Activated T-cell treated with anti-CD3 and anti-CD28 coated beads for 24 hours (primary cell): Measurements from ENCODE around the gene ADH1A.
"Not testable (repeated sequence)": the region's sequence is repeated elsewhere in the genome, so short reads cannot be mapped to it uniquely, and the experiment has no call there.

Source experiments
- DNase-seq: peaks from one replicate; pipeline ENCODE4 v3.0.0-alpha.2; 2020; ENCODE audit warnings: low read depth

ADH1A gene

DNA sequence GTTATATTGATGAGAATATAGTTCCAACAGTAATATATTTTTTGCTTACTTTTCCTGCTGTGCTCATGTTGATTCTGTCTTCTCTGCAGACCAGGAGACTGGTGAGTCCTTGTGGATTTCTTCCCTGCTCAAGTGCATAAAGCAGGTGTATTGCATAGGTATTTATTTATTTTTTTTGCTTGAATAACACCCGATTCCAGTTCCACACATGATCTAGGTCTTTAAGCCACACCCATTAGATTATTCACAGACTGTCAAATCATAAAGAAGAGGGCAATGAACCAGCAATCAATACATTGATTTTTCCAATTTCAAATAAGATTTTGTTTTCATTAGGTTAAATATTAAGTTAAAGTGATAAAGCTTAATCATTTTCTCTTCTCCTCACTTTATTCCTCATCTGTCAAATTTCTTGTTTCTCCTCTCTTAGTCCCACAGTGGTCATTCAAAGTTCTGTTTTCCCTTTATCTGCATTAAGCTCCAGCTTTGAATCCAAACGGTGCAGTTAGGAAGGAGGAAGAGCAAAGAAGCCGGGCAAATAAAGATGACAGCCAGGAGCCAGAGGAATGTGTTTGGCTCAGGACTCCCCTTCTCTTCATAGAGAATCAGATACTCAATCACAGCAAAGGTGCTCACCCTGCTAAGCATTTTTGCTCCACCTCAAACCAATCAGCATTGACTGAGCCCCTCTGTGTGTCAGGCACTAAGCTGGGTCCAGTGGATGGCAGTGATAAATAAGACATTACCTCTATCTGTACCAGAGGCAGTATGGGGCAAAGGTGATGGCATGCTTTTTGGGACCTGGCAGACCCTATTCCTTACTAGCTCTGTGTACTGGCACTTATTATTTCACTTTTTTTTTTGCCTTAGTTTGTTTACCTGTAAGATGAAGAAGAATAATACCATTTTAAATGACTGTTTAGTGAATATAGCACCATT lies at the start of gene ADH1A:
ADH1A (minus strand) TSS at position 138 of the 939 bp plus-strand sequence; CDS start at position 67, 71 bp downstream.
- DNase-seq = no peak

GRCh38 chr4:99339172-99339571 lies 48.4 kb upstream of the ADH1A start:
- no peak for DNase-seq

DNA sequence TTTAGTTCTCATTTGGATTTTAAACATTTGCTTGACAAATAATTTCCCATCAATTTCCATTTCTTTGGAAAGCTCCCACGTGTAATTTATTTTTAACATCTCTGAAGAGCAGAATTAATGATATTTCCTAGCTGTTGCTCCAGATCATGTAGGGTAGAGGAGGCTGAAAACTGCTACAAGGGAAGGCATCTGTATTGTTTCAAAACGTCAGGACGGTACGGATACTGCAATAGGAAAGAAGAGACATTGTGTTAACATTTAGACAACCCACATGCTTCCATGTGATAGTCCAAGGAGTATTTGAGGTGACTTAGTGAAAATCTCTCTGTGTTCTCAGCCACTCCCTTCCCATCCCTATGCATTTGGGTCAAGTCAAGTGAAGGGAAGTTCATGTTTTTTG lies 45.8 kb upstream of the ADH1A start:
- no peak for DNase-seq

DNA sequence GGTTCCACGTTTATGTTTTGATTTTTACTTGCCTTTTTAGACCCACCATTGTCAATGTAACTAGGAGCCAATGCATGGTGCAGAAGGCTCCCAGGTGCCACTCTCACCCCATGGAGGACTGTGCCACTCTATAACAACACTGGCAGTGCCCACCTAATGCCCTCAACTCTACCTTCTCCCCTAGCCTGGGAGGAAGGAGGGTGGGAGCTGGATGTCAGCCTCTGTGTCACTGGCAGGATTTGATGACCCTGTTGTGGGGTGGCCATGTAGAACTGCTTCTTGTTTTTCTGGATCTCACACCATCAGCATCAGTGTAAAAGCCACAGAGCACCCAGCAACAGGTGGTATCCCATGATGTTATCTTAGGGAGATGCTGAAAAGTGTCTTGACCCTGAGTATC lies 44.1 kb upstream of the ADH1A start:
- DNase-seq = no peak

GRCh38 chr4:99330648-99331047 lies 39.9 kb upstream of the ADH1A start:
- no peak for DNase-seq

DNA sequence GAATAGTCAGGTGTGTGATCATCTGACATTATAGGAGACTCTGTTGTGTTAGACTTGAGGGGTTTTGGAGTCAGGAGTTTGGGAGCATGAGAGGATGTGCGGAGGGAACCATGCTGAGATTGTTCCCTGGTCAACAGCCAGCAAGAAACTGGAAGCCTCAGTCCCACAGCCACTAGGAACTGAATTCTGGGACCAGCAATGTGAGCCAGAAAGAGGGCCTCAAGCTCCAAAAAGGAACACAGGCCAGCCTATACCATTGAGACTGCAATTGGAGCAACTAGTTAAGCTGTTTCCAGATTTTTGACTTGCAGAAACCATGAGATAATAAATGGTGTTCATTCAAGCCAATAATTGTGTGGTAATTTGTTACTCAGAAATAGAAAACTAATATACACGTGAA lies 39.1 kb upstream of the ADH1A start:
- DNase-seq = no peak

- DNase-seq = no peak
Measured at GRCh38 chr4:99324979-99325378, 34.2 kb upstream of the ADH1A start.

DNA sequence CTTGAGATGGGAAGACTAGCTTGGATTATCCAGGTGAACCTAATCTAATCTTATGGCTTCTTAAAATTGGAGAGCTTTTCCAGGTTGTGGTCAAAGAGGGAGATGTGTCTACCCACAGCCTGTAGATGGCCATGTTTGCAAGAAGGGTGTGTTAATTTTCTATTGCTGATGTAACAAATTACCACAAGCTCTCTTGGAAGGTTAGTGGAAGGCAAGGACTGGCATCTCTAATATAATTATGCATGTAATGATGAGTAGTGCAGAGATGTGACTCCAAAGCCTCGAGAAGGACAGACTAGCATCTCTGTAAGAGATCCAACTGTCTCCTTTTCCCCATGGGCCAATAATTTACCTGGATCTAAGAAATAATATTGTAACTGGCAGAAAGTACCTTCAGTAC lies 33.6 kb upstream of the ADH1A start:
- DNase-seq = no peak

DNA sequence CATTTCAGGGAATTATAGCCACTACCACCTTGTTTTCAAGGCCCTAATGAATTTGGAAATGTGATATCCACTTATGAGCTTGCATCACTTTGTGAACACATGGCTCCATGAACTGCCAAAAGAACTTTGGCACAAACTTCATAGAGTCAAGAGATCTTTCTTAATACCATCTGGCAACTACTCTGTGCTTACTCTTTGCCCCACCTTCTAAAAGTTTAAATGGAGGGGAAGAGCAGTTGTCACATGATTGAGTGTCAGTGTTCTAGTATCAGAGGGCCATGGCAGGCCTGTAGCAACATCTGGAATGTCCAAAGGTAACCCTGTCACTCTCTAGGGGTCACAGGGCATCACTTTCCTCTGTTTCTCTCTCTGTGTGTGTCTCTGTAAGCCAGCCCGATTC lies 33.0 kb upstream of the ADH1A start:
- DNase-seq = no peak

DNA sequence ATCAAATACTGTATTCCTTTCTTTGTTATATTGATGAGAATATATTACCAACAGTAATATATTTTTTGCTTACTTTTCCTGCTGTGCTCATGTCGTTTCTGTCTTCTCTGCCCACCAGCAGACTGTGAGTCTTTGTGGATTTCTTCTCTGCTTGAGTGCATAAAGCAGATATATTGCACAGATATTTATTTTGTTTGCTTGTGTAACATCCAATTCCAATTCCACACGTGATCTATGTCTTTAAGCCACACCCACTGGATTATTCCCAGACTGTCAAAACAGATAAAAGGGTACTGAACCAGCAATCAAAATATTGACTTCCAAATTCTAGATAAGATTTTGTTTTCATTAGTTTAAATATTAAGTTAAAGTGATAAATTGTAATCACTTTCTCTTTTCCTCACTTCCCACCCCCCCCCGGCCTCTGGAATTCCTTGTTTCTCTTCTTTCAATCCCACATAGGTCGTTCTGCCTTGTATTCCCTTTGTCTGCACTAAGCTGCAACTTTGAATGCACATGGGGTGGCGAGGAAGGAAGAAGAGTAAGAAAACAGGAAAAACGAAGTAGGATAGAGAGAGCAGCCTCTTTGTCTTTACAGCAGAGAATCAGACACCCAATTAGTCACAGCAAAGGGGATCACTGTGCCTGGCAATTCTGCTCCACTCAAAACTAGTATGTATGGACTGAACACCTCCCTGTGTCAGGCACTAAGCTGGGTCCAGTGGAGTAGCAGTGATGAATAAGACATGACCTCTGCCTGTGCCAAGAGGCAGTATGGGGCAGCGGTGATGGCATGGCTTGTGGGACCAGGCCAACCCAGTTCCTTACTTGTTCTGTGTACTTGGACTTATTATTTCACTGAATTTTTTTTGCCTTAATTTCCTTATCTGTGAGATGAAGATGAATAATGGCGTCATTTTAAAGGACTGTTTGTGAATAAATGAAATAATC lies 30.7 kb upstream of the ADH1A start, which contains the start of gene ADH1B:
ADH1B (minus strand) TSS at position 161 of the 951 bp plus-strand sequence; CDS start at position 91, 70 bp downstream.
- DNase-seq = no peak

DNA sequence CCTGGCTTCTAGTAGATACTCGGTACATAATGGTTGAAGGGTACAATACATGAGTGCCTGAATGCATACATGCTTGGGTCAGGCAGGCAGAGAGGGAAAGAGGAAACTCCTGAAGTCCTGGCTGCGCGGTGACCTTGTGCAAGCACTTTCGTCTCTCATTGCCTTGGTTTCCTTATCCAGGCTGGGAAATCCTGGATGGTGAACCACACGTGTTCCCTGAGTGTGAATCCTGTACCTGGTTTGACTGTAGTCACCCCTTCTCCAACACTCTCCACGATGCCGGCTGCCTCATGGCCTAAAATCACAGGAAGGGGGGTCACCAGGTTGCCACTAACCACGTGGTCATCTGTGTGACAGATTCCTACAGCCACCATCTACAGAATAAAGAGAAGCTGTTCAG lies 27.0 kb upstream of the ADH1A start:
- DNase-seq = not testable (repeated sequence)

DNA sequence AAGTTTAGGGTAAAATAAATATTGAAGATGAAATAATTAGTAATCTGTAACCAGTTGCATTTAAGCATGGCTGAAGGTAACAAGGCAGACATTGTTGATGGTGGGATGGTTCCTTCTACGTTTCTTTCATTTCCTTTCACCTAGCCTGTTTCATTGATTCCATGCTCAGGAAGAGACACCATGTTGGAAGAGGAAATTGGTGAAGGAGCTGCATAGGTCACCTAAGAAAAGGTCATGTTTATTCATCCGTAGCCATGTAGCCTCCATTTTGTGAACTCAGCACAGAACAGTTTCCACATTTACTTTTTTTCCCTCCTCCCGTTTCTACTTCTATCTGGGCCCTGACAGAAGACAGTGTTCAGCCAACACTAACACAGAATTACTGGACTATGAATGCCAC lies 26.6 kb upstream of the ADH1A start:
- no peak for DNase-seq

DNA sequence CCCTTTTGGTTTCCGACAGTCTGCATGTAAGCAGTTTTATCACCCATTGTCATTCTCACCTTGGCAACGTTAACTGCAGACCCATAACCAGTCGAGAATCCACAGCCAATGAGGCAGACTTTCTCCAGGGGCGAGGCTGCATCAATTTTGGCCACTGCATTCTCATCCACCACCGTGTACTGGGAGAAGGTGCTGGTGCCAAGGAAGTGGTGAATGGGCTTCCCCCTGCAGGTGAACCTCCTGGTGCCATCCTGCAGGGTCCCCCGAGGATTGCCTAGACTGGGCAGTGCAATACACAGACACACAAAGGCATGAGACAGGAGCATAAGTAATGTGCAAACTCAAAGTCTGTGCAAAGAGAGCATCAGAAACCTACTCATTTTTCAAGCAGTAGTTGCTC lies 25.1 kb upstream of the ADH1A start:
- DNase-seq = no peak

DNA sequence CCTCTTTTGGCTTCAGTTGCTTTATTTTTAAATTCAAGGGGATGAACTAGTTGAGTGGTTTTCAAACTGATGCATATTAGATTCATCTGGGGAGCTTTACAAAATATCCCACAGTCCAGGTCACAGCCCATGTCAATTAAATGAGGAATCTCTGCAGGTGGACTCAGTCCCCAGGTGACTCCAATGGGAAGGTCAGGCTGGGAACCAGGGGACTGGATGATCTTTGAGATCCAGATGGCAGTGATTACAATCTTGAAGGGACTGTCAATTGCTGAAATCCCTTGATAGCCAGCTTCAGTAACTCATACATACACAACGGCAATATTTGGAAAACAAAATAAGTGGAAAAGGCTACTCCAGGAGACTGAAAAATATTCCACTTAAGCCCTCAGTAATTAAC lies 23.4 kb upstream of the ADH1A start:
- no peak for DNase-seq

DNA sequence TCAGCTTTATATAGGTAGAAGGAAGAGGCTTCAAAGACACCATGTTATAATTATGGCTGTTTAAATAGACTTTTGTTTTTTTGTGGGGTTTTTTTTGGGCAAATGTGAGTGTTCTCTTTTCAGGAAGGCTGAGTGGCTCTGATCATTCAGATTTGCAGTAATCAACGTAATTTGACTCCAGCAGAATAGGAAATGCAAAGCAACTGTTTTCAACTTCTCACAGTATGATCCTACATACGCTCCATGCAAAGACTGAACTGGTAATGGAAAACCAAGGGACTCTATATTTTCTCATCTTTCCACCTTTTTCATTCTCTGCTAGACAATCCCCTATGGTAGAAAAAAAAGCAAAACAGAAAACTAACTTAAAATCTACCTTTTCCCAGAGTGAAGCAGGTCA lies 19.6 kb upstream of the ADH1A start:
- DNase-seq = no peak

GRCh38 chr4:99305638-99306400 lies 15.0 kb upstream of the ADH1A start:
- DNase-seq = no peak

- DNase-seq = no peak
Measured at GRCh38 chr4:99301376-99302164, 10.8 kb upstream of the ADH1A start.

- DNase-seq = no peak
Measured at GRCh38 chr4:99300934-99301333, 10.1 kb upstream of the ADH1A start.

- DNase-seq = no peak
Measured at GRCh38 chr4:99293357-99293756, 2.6 kb upstream of the ADH1A start.

- DNase-seq = no peak
Measured at GRCh38 chr4:99285387-99285786, 5.4 kb downstream of the ADH1A start.

- DNase-seq = no peak
Measured at GRCh38 chr4:99282731-99283130, 8.1 kb downstream of the ADH1A start.
